HG03558 (cell line): ENCODE data around the gene SIPA1L3.

Source experiments
- ATAC-seq: cut with Tn5 transposase; IDR thresholded peaks from one replicate; pipeline ENCODE4 v1.9.1; 2021; ENCODE audit warnings: moderate number of reproducible peaks; ENCODE audit not compliant: unreplicated experiment; ENCODE audit errors: extremely low read depth

The SIPA1L3 gene

GRCh38 chr19:38034492-38034860 lies 127.5 kb downstream of the SIPA1L3 start:
- ATAC-seq, result no peak

- ATAC-seq, result no peak
Measured at GRCh38 chr19:38035515-38036495, 128.8 kb downstream of the SIPA1L3 start.

DNA sequence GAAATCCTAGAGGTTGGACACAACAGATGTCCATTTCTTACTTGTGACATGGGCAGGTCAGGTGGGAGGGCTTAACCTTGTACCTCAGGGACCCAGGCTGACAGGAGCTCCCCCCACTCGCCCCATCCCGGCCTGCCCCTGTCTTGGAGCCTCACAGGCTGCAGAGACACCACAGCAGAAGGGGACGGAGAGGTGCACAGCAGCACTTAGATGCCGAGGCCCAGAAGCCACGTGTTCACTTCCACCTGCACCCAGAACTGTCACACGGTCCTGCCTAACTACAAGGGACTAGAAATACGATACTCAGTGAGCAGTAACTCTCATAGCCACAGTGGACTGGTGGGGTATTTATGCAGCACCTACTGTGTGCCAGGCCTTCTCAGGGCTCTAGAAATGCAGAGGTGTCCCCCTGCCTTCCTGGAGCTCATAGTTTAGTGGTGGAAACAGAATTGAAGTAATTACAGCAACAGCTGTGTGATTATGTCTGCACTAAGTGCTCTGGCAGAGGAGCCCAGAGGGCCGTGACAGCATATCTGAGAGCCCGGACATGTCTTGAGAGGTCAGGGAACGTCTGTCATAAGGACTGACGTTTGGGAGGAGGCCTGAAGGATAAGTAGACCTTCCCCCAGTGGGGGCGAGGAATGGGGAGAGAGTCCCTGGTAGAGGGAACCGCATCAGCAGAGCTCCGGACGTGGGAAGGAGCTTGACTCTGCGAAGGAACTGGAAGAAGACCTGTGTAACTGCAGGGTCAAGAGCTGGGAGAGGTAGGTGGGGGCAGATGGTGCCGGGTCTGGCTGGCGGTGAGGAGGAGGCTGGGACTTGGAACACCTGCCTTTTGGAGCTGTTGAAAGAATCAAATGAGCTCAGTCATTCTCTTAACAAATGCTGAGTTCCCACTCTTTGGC lies 130.0 kb downstream of the SIPA1L3 start:
- ATAC-seq, result no peak

DNA sequence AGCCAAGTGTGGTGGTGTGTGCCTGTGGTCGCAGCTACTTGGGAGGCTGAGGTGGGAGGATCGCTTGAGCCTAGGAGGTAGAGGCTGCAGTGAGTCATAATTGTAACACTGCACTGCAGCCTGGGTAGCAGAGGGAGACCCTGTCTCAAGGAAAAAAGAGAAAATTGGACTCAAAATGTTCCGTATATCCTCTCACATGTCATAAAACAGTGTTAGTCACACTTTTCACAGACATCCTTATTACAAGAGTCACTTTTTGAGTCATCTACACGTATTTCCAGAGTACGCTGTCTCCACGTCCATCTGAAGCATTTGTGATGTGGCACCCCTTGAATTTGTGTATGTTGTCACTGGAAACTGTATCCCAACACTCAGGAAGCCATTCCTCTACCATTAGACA lies 133.0 kb downstream of the SIPA1L3 start:
- ATAC-seq, result no peak

DNA sequence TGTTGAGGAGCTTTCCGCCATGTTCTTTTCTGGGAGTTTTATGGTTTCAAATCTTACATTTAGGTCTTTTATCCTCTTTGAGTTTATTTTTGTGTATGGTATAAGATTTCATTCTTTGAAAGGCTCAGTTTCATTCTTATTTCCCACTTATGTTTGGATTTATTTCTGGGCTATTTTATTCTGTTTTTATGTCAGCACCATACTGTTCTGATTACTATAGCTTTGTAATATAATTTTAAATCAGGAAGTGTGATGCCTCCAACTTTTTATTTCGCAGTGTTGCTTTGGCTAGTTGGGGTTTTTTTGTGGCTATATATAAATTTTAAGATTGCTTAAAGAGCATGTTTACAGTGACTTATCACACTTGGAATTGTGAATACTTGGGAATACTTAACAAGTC lies 135.1 kb downstream of the SIPA1L3 start:
- ATAC-seq, result no peak

DNA sequence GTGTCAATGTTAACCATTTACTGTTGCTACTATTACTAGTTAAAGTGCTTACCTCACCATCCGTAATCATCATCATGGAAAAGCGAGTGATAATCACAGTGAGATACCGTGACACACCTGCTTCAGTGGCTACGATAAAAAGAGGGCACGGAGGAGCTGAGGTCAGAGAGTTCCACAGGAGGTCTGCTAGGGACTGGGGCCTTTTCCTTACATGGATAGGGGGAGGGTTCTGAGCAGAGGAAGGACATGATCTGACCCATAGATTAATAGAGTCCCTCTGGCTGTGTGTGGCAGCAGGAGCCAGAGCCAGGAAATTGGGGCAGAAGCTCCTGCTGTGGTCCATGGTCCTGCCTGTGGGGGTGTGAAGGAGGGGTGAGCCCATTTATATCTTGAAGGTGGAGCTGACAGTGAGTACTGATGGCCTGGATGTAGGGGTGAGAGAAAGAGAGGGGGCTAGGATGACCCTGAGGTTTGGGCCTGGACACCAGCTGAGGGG lies 136.7 kb downstream of the SIPA1L3 start:
- ATAC-seq, result no peak

- no peak for ATAC-seq
Measured at GRCh38 chr19:38044267-38045111, 137.5 kb downstream of the SIPA1L3 start.

GRCh38 chr19:38045554-38046253 lies 138.7 kb downstream of the SIPA1L3 start:
- ATAC-seq, result no peak

DNA sequence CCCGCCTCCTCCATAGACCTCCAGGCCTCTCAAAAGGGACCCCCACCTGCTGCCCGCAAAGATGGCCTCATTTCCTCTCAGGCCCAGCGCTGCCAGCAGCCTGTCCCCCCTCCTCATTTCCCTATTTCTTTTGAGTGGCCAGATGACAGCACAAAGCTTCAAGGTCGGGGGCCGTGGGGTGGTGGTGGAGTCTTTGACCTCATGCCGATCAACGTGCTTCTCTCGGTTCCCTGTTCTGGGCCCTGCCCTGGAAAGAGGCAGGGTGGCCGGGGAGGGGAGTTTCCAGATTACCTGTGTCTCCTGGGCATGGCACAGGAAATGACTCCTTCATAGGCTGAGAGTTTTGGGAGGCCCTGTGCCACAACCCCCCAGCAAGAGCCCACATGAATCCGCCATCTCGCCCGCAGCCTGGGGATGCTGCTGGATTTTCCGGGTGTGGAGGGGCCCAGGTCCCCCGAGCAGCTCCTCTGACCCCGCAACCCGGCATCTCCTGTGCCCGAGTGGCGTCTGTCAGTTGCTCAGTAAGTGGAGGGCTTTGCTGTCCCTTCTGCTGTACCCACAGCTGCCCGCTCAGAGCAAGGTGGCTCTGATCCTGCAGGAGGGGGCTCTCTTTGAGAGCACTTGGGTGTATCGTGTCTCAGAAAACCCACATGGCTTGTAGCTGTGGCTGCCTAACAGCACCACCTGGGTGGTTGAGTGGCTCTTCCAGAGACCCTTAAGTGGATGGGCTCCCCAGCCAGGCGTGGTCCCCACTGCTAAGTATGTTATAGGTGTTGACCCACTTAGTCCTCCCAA lies 139.4 kb downstream of the SIPA1L3 start:
- ATAC-seq, result no peak

DNA sequence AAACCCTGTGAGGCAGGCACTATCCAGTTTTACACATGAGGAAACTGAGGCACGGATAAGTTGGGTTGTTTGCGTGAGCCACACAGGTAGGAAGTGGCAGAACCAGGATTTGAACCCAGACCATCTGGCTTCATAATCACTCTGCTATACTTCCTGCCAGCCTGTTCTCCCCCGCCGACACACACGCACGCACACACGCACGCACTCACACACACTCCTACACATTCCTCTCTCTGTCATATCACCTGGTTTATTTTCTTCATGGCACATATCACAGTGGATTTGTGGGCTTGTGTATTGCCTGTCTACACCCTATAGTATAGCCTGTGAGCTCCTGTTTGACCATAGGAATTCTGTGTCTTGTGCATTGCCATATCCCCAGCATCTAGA lies 140.0 kb downstream of the SIPA1L3 start:
- ATAC-seq, result no peak

- ATAC-seq, result no peak
Measured at GRCh38 chr19:38047641-38048040, 140.6 kb downstream of the SIPA1L3 start.

- peak; percentile 47 for ATAC-seq
Measured at GRCh38 chr19:38049105-38049649, 142.2 kb downstream of the SIPA1L3 start.

DNA sequence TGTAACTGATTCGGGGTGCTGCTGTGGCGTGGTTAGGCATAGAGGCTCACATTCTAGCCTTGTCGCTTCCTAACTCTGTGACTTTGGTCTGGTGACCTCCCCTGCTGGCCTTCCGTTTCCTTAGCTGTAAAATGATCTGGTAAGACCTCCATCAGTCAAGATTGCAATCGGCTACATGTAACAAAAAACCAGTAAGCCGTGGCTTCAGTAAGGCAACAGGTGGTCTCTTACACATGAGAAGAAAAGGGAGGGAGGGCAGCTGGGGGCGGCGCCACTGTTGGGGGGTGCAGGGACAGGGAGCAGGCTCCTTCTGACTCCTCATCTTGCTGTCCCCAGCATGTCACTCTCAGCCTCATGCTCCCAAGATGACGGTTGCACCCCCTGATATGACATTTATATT lies 148.0 kb downstream of the SIPA1L3 start:
- ATAC-seq, result no peak

DNA sequence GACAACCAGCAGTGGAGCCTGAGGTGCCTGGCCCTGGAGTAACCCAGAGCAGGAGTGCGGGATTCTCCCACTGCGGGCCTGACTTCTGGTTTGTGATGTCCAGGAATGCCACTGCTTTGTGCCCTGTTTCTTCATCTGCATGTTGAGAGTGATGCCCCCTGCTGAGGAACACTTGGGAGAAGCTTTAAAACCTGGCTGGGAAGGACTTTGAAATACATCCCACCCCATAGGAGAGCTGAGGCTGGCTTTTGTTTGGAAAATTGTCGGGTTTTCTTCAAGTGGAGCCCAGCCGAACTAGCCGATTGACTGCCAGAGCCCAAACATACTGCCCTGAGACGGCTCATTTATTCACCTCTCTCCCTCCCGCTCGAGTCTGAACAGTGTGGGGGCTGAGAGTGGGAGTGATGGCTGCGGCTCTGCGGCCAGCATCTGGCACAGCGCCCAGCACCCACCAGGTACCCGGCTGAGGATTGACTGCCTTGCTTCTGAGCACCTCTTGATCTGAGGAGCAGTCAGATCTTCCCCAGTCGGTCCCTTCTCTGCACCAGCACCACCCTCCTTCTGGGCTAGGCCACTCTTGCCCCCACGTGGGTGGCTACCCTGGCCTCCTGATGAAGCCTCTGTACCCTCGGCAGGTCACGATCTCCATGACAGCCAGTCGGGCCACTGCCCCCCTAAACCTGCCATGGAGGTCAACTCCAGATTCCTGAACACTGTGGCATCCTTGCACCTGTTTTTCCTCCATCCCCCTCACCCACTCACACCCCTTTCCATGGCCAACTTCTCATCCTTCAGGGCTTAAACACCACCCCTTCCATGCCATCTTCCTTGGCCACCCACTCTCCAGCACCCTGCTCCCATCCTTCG lies 148.9 kb downstream of the SIPA1L3 start:
- ATAC-seq, result no peak

GRCh38 chr19:38056646-38057045 lies 149.6 kb downstream of the SIPA1L3 start:
- ATAC-seq, result no peak

GRCh38 chr19:38057959-38058690 lies 151.1 kb downstream of the SIPA1L3 start:
- ATAC-seq, result no peak

GRCh38 chr19:38059897-38060296 lies 152.9 kb downstream of the SIPA1L3 start:
- no peak for ATAC-seq
